Daoy (cell line): Measurements from ENCODE around the gene SVEP1. TPM values are rescaled to one million over a fixed set of nuclear protein-coding genes. Genes with fewer than 3 reads are reported as not detected.
A peak's percentile ranks its signal among the peaks of the same experiment; 100 is the strongest.
"Not testable (repeated sequence)": the region's sequence is repeated elsewhere in the genome, so short reads cannot be mapped to it uniquely, and the experiment has no call there.

Source experiments
- DNase-seq: peaks from one replicate; pipeline ENCODE4 v3.0.0-alpha.2; 2015; ENCODE audit warnings: low read depth
- total RNA-seq: library from RNA; depleted of rRNA; stranded (reverse); fragments of >200 nt; shearing (Covaris generic); gene quantifications from 2 replicates; pipeline ENCODE4 v1.2.3, GENCODE V29; 2014

The SVEP1 gene
- total RNA-seq, 1 experiment from 2014 or later: 0.86 TPM

GRCh38 chr9:110579862-110580219 is 300 bp upstream of the SVEP1 start:
- peak; percentile 42 for DNase-seq

GRCh38 chr9:110578575-110579033 is 937 bp downstream of the SVEP1 start:
- no peak for DNase-seq

GRCh38 chr9:110575945-110576344 is 3.6 kb downstream of the SVEP1 start:
- no peak for DNase-seq

DNA sequence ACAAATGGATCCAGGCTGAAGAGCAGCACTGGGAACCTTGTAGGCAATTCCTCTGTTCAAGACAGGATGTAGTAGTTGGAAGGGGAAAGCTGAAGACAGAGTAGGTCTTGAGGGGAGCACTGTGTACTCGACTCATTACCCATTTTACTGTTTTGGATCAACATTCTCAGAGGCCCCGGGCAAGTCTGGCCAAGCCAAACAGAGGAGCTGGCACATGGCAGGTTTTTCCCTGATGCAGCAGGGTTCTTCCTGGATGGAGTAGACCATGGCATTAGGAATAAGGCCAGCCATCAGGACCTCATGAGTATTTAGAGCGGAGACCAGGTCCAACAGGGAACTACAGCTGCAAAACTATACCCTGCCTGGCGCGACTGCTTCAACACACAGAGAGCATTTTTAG is 4.4 kb downstream of the SVEP1 start:
- peak; percentile 9 for DNase-seq

GRCh38 chr9:110573305-110573704 is 6.2 kb downstream of the SVEP1 start:
- DNase-seq: no peak

GRCh38 chr9:110571801-110572483 is 7.6 kb downstream of the SVEP1 start:
- no peak for DNase-seq

DNA sequence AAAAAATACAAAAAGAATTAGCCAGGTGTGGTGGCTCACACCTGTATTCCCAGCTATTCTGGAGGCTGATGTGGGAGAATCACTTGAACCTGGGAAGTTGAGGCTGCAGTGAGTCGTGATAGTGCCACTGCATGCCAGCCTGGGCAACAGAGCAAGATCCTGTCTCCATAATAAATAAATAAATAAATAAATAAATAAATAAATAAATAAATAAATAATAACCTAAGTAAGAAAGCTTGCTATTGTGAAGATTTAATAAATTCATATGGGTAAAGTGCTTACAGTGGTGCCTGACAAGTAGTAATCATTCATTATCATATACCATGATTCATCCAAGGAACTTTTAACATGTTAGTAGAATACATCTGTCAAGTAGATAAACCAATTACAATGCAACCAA is 13.4 kb downstream of the SVEP1 start:
- no peak for DNase-seq

DNA sequence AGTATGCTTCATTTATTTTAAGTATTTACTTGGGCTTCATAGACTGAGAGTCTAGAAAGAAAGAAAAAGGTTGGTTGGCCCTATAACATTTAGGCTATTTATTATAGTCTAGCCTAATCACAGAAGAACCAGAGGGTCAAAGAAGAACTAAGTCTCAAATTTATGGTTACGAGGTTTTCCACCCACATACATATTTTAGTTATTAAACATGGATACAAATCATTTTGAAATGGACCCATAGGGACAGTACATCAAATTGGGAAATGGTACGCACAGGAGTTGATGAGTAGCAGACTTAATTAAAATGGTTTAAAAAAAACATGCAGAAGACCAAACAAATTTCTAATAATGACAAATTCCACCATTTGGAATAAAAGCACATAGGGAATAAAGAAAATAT is 17.7 kb downstream of the SVEP1 start:
- no peak for DNase-seq

GRCh38 chr9:110559869-110560268 is 19.7 kb downstream of the SVEP1 start:
- no peak for DNase-seq

DNA sequence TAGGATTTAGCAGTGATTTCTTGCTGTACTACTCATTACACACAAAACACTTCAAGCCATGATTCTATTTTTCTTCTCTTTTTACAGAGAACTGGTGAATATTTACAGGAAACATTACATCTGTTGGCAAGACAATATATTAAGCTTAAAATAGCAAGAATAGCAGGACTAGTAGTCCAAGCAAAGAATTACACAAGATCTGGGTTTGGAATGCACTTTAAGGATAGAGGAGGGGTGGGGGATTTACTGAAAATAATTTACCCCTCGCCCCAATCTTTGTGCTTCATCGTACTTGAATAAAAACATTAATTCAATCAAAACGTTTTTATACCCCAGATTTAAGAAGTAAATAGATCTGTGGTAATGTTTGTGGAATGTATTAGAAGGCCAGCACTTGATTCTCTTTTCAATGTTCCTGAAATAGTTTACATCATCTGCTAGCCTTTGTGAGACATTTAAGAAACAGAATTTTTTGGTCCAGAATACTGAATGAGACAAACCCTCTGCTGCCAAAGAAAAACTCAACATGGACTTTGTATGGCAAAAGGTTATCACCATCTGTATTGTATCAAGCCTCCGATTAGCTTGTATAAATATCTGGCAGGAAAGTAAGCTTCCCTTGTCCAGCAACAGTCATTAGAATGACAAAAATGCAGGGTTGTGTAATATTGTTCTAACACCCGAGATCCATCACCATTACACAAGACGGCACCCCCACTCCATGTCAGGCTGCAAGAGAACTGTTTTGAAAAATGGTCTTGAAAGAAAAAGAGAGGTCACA is 23.8 kb downstream of the SVEP1 start:
- DNase-seq: no peak

DNA sequence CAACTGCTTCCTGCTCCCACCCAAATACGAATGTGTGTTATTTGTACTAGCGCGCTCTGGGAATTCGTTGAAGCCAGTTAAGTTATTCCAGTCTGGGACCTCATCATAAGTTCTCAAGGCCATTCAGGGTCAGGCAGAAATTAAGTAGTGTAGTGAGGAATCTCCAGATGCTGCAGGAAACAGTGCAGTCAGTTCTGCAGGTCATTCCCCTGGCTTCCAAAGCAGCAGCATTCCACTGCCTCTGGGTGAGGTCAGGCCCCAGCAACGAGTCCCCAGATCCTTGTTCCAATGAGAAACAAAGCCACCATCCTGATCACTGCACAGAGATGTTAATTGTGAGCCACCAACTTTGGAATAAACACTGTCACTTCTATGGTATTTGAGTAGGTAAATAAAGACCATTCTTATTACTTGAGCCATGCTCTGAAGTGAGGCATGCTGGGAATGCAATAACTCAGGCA is 33.1 kb downstream of the SVEP1 start:
- DNase-seq: no peak

GRCh38 chr9:110545705-110546104 is 33.8 kb downstream of the SVEP1 start:
- no peak for DNase-seq

DNA sequence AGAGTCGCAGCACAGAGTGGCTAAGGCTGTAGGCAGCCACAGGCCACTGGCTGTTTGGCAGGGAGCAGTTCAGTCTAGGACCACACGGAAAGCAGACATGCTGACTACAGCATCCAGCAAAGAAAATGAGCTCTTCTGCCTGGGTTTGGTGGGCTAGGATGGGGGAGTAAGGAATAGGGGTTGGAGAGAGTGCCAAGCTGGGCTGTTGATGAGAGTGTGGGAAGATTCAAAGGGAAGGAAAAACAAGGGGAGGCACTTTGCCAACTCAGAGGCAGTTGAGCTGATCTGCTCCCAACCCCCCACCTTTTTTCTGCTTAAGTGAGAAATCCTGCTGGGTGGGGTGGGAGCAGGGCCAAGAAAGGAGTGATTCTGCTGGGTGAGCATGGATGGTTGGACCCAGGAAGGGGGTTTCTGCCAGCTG is 35.9 kb downstream of the SVEP1 start:
- DNase-seq: no peak

DNA sequence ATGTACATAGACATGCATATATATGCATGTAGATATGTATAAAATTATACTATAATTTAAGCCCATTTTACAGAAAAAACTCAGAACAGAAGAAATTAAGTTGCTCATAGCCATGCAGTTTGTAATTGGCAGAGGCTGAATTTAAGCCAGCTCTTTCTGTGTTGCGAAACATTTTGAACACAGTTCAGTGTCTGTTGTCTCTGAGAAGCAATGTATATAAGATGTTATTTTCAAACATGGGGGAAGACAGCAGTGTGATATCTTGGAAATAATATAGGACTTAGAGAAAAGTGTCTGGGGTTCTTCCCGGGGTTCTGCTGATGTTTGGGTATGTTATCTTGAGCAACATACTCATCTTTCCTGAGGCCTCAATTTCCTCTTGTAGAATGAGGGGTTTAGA is 37.6 kb downstream of the SVEP1 start:
- no peak for DNase-seq

GRCh38 chr9:110538647-110539041 is 40.9 kb downstream of the SVEP1 start:
- DNase-seq: no peak

GRCh38 chr9:110537841-110538646 is 41.5 kb downstream of the SVEP1 start:
- DNase-seq: no peak

DNA sequence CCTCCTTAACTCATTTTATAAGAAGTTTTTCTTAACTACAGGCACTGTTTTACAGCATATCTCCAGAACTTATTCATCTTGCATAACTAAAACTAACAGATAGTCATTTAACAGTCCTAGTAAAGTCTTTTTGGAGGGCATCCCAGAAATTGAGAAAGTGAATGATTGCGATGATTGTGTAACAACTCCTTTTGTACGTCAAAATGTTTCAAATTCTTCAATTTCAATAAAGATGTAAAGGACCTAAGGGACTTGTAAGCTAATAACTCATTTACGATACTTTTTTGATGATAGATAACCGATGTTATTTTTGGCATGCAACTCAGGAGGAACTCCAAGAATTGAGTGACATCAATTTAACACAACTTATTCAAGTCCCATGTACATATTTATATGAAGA is 42.7 kb downstream of the SVEP1 start:
- DNase-seq: no peak

DNA sequence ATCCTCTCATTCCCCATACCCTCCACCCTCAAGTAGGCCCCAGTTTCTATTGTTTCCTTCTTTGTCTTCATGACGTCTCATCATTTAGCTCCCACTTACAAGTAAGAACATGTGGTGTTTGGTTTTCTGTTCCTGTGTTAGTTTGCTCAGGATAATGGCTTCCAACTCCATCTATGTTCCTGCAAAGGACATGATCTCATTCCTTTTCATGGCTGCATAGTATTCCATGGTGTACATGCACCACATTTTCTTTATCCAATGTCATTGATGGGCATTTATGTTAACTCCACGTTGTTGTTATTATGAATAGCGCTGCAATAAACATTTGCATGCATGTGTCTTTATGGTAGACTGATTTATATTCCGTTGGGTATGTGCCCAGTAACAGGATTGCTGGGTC is 45.4 kb downstream of the SVEP1 start:
- DNase-seq: not testable (repeated sequence)

DNA sequence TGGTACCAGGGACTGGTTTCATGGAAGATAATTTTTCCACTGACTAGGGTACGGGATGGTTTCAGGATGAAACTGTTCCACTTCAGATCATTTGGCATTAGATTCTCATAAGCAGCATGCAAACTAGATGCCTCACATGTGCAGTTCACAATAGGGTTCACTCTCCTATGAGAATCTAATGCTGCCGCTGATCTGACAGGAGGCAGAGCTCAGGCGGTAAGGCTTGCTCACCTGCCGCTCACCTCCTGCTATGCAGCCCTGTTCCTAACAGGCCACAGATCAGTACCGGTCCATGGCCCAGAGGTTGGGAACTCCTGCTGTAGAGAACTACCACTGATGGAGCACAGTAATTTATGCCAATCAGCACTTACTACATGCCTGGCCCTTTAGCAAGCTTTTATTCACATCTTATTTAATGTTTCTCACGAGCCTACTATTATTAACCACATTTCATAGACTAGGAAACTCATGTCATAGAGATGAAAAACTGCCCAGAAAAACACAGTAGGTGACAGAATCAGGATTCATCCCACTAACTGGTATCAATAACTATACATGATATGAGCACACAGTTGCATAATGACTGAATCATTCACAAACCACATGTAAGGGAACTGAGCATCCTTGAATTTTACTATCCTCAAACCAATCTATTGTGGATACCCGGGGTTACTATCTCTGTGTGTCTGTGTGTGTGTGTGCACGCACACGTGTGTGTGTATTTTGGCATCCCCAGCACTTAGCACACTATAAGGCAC is 46.5 kb downstream of the SVEP1 start:
- no peak for DNase-seq

DNA sequence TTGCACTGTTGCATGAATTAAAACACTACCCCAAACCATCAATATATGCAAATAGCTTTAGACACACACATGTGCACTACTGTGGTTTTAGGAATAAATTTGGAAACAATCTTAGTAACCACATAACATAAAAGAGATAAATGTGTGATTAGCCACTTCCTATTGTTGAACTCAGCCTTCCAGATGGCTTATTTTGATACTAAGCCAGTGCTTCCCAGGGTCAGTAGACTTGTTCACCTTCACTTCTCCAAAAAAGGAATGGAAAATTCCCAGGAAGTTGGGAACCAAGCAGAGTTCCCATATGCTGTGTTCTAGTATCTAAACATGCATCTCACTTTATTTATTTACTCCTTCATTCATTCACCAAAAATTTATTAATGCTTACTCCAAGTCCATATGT is 47.8 kb downstream of the SVEP1 start:
- peak; percentile 11 for DNase-seq

- not testable (repeated sequence) for DNase-seq
These were observed 48.3 kb downstream of the SVEP1 start for GRCh38 chr9:110531241-110531640.

DNA sequence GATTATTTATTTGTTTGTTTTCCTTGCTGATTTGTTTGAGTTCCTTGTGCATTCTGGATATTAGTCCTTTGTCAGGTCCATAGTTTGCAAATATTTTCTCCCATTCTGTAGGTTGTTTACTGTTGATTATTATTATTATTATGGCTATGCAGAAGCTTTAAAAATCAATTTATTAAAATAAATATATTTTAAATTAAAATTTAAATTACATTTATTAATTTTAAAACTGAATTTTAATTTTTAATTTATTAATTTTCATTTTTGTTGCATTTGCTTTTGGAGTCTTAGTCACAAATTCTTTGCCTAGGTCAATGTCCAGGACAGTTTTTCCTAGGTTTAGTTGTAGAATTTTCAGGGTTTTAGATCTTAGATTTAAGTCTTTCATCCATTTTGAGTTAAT is 50.9 kb downstream of the SVEP1 start:
- no peak for DNase-seq
